GM18951 (cell line): ENCODE data around the gene SOS1.
"Not testable (repeated sequence)": the region's sequence is repeated elsewhere in the genome, so short reads cannot be mapped to it uniquely, and the experiment has no call there.

ENCODE experiments used
- POLR2A ChIP-seq: IDR thresholded peaks from 4 replicates; pipeline ENCODE4 v1.6.1; 2011; ENCODE audit warnings: mild to moderate bottlenecking; ENCODE audit not compliant: insufficient read length, insufficient read depth; ENCODE audit errors: extremely low read depth
- in situ Hi-C: fragments of 300-500 bp; cut with MboI; formaldehyde crosslinking; loops from one replicate; pipeline ENCODE4 v1.12.0; 2022; ENCODE audit warnings: low sequenced_read_pairs, mixed read lengths, inconsistent platforms; ENCODE audit not compliant: unreplicated experiment

Gene SOS1

DNA sequence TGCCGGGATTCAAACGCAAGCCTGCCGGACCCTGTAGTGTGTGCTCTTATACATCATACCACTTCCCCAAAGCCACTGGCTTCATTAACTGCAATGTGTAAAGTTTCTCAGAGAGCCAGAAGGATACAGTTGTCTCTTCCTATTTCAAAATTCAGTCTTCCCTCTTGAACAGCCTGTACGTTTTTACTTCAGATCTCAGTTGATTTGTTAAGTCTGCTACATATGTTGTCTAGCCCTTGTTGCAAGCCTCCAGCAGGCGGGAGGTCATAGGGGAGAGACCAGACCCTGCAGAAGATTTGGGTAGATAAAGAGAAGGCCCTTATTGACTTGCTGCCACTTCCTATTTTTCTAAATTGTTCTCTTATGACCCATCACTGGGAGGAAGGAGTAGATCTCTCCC, 174.9 kb downstream of the SOS1 start:
- no peak for TF ChIP-seq POLR2A
- in situ Hi-C loops = no loop called here

DNA sequence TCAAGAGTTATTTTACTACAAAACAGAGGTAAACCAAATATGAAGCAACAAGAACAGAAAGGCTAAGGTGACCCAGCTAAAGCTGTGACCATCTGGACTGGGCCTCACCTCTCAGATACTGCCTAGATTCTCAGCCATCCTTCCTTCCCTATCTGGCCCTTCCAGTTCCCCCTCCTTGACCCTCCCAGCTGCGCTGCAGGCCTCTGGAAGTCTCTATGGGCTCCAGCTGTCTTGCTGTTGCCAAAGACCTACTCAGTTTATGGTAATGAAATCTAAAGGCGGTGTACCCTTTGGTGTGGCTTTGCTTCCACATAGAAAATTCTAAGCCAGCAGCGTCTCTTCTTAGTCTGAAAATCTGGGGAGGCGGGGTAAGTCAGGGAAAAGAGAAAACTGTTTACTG, 175.5 kb downstream of the SOS1 start:
- TF ChIP-seq POLR2A = no peak
- in situ Hi-C loops = no loop called here

DNA sequence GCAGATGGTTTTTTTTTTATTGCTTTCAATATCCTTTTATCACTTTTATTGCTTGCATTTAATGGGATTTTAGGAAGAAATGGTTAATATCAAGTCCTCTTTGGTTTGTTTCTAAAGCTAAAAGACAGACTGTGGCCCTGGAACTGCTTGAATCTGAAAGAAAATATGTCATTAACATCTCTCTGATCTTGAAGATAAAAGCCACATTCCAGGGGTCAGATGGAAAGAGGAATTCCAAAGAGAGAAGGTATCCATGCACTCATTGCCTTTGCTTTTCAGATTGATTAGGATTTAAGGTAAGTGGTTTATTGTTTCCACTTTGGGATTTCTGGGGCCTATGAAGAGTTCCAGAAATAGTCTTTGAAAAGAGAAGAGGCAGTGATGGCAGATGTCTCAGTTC, 177.1 kb downstream of the SOS1 start:
- TF ChIP-seq POLR2A = no peak
- in situ Hi-C loops = no loop called here

DNA sequence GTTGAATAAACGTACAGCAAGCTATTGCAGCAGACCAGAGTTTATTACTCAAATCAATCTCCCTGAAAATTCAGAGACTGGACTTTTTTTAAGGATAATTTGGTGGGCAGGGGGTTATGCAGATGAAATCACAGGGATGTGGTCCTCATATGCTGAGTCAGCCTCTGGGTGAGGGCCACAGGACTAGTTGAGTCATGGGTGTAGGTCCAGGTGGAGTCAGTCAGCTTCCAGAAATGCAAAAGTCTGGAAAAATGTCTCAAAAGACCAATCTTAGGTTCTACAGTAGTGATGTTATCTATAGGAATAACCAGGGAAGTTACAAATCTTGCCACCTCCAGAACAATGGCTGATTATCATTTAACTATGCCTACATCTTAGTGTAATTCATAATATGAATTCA, 180.1 kb downstream of the SOS1 start:
- TF ChIP-seq POLR2A = no peak
- in situ Hi-C loops = no loop called here

DNA sequence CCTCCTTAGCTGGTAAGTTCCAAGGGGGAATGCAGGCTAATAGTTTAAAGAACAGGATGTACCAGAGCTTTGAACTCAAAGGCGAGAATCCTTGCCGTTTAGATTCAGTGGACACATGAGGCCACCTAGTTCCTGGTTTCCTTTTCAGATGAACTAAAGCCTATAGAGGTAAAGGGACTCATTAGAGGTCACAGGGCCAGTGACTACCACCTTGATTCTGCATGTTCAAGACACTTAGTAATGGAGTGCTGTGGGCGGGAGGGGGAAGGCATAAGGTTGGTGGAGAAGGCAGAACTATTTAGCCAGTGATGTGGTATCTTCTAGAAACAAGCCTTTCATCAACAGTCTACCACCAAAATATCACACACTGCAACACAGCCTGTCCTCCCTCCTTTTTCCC, 183.3 kb downstream of the SOS1 start:
- in situ Hi-C loops = no loop called here
- TF ChIP-seq POLR2A = no peak

DNA sequence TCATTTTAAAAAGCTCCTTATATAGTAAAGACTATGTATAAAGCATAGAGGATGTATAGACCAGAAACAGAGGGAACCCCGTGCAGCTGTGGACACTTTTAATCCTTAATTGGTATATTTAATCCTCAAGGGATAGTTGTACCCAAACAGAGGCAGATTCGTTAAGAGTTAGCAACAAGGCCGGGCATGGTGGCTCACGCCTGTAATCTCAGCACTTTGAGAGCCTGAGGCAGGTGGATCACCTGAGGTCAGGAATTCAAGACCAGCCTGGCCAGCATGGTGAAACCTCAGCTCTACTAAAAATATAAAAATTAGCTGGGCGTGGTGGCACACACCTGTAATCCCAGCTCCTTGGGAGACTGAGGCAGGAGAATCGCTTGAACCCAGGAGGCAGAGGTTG, 184.3 kb downstream of the SOS1 start:
- in situ Hi-C loops = not testable (repeated sequence)

DNA sequence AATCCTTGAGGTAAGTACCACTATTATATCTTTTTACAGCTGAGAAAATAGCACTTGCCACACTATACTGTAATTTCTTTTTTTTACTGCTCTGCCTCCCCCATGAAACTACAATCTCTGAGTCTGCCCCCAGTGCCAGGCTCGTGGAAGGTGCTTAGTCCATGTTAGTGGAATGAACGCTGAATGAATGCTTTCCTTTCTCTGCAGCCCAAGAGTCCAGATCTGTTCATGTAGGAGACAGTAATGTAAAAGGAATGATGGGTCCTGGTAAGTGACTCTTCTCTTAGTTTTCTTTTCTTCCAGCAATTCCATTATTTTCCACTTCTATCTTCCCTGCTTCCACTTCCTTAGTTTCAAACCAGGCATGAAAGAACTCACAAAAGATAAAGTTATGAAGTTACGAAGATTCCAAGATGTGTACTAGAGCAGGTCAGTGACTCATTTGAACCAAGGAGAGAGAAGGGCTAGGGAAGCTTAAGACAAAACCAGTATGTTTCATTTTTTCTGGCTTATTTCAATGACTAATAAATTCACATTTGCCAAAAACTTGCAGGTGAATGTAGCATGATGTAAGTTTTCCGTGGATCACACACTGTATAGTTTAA, 185.2 kb downstream of the SOS1 start:
- no peak for TF ChIP-seq POLR2A
- in situ Hi-C loops = no loop called here

DNA sequence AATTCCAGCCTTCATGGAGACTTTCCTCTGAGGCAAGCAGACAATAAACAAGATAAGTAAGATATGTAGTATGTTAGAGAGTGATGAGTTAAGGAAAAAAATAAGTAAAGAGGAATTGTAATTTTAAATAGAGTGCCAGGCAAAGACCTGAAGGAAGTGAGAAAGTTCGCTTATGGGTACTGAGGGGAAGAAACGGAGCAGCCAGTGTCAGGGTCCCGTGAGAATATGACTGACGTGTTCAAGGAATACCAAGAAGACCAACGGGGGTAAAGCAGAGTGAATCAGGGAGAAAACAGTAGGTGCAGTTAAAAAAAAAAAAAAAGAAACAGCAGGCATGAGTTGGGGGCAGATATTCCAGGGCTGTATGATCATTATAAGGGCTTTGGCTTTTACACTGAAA, 186.1 kb downstream of the SOS1 start:
- in situ Hi-C loops = no loop called here

DNA sequence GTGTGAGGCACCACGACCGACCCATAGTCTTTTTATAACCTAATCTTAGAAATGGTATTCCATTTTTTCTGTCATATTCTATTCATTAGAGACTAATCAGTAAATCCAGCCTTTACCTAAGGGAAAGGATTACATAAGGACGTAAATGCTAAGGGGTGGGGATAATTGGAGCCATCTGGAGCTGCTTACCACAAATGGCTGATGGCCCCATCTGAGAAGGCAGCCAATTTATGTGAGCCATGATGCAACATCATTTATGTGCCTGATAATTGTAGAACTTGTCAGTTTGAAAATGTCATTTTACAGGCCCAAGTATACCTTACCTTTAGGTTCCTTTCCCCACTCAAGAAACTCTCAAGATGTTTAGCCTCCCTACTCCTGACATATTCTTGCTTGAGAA, 187.2 kb downstream of the SOS1 start:
- TF ChIP-seq POLR2A = no peak
- in situ Hi-C loops = no loop called here

More for the DNA sequence above, 186.1 kb downstream of the SOS1 start:
- no peak for TF ChIP-seq POLR2A

DNA sequence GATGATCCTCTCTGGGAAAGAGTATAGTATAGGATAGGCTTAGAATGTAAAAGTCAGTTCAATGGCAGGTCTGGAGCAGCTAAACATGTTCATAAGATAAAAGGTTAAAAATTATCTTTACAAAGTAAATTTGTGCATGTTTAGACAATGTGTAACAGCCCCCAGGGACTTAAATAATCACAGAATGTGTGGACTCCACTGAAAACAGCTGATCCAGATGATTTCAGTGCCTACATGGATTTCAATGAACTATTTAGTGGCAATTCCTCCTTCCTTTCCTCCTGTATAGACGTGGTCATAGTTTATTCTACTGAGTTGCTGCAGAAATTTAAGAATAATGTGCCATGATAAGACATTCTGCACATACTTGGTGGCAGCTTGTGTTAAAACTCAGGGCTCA, 188.3 kb downstream of the SOS1 start:
- no peak for TF ChIP-seq POLR2A
- in situ Hi-C loops = no loop called here
